ENCODE measurements around the gene SNF8. TPM values are rescaled to one million over a fixed set of nuclear protein-coding genes. Genes with fewer than 3 reads are reported as not detected.

The SNF8 gene
- total and polyA plus RNA-seq, 9 of the 15 experiments (the other 6 are each of a cell fraction or from before 2014, with no cell fraction given) = 6.9 to 149 (median 117) TPM

GRCh38 chr17:48944515-48945260 lies at the start of gene SNF8 (continued):
- TF ChIP-seq ZBTB9 (CRISPR knock-in tag; IDR thresholded peaks at IDR 0.05) (0 out of 2 replicates have a peak, but pooled peaks have one; percentile 36), ZNF766 (CRISPR knock-in tag; conservative IDR thresholded peaks at IDR 0.05) (peak; percentile 44; the same call in 1 of the 2 replicates), PML (IDR thresholded peaks at IDR 0.05; ENCODE audit: low read length) (0 out of 2 replicates have a peak, but pooled peaks have one; percentile 56), ZNF561 (CRISPR knock-in tag; conservative IDR thresholded peaks at IDR 0.05) (no peak), ETV1 (tag; conservative IDR thresholded peaks at IDR 0.05; ENCODE audit: low read depth) (peak; percentile 63; the same call in 1 of the 2 replicates), RB1 (IDR thresholded peaks at IDR 0.05; ENCODE audit: low read depth) (peak; percentile 85), MAX (CRISPR knock-in tag; IDR thresholded peaks at IDR 0.05) (peak; percentile 99), IFI16 (CRISPR knock-in tag; IDR thresholded peaks at IDR 0.05) (no peak), E4F1 (CRISPR knock-in tag; IDR thresholded peaks at IDR 0.05; ENCODE audit: borderline replicate concordance) (no peak), YY1 (IDR thresholded peaks at IDR 0.05; ENCODE audit: borderline replicate concordance in 1 of 3, control insufficient read depth in 1 of 3, extremely low read depth in 1 of 3, insufficient read depth in 3 of 3, insufficient read length in 1 of 3, insufficient replicate concordance in 2 of 3, low read depth in 1 of 3, low read length in 2 of 3) (peak in 2 of 3 experiments; percentile 58 to 66), ZFX (CRISPR knock-in tag; IDR thresholded peaks at IDR 0.05) (peak; percentile 97), ZNF41 (CRISPR knock-in tag; conservative IDR thresholded peaks at IDR 0.05) (no peak), ZSCAN32 (CRISPR knock-in tag; IDR thresholded peaks at IDR 0.05) (no peak), TCF3 (CRISPR knock-in tag; IDR thresholded peaks at IDR 0.05) (no peak; the same call in 1 of the 2 replicates), BRF1 (IDR thresholded peaks at IDR 0.05; ENCODE audit: borderline replicate concordance, extremely low read depth, insufficient read length) (no peak), BCOR (IDR thresholded peaks at IDR 0.05) (0 out of 2 replicates have a peak, but pooled peaks have one; percentile 13), NBN (IDR thresholded peaks at IDR 0.05; ENCODE audit: low read depth) (peak; percentile 35; the same call in 1 of the 2 replicates), TOE1 (IDR thresholded peaks at IDR 0.05; ENCODE audit: borderline replicate concordance) (no peak), TOE1 (CRISPR knock-in tag; IDR thresholded peaks at IDR 0.05; ENCODE audit: borderline replicate concordance, low read depth) (peak; percentile 57; the same call in 1 of the 2 replicates), SIN3A (IDR thresholded peaks at IDR 0.05; ENCODE audit: borderline replicate concordance in 2 of 2, control insufficient read depth in 1 of 2, low read depth in 2 of 2, low read length in 2 of 2) (peak; percentile 73 to 82; a peak in 2 of 4 replicates), ZNF121 (CRISPR knock-in tag; conservative IDR thresholded peaks at IDR 0.05) (no peak), NFIC (IDR thresholded peaks at IDR 0.05) (peak; percentile 67; the same call in 1 of the 2 replicates), SREBF1 (IDR thresholded peaks at IDR 0.05; ENCODE audit: borderline replicate concordance, low read depth, low read length) (no peak)
